ENCODE measurements around the gene SAPCD1.

SAPCD1 gene

GRCh38 chr6:31775184-31775583 lies 12.7 kb downstream of the SAPCD1 start:
- Mint-ChIP-seq H3K4me1 (no peaks in the 10 kb centered on the region), H3K27ac (peak overlapping the region; percentile 55 to 94 (median 91)), H3K9me3 (no peaks in the 10 kb centered on the region), H3K4me3 (peak overlapping the region in 1 of 3 experiments; percentile 58), H3K27me3 (ENCODE audit: low read depth) (no peaks in the 10 kb centered on the region), H3K36me3 (ENCODE audit: low read depth) (peaks cover 5% of the 10 kb centered on the region)
- TF ChIP-seq, protein P1, sequence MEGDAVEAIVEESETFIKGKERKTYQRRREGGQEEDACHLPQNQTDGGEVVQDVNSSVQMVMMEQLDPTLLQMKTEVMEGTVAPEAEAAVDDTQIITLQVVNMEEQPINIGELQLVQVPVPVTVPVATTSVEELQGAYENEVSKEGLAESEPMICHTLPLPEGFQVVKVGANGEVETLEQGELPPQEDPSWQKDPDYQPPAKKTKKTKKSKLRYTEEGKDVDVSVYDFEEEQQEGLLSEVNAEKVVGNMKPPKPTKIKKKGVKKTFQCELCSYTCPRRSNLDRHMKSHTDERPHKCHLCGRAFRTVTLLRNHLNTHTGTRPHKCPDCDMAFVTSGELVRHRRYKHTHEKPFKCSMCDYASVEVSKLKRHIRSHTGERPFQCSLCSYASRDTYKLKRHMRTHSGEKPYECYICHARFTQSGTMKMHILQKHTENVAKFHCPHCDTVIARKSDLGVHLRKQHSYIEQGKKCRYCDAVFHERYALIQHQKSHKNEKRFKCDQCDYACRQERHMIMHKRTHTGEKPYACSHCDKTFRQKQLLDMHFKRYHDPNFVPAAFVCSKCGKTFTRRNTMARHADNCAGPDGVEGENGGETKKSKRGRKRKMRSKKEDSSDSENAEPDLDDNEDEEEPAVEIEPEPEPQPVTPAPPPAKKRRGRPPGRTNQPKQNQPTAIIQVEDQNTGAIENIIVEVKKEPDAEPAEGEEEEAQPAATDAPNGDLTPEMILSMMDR (IDR thresholded peaks at IDR 0.05; ENCODE audit: unreplicated experiment in 3 of 3), result no peak

GRCh38 chr6:31775633-31776484 lies 13.4 kb downstream of the SAPCD1 start:
- no peaks in the 10 kb centered on the region for H3K4me1 Mint-ChIP-seq
- peaks cover 9% of the 10 kb centered on the region for H3K36me3 Mint-ChIP-seq (ENCODE audit: low read depth)
- TF ChIP-seq, protein P1 (IDR thresholded peaks at IDR 0.05; ENCODE audit: unreplicated experiment in 3 of 3), result no peak
- peak overlapping the region; percentile 55 to 94 (median 91) for H3K27ac Mint-ChIP-seq
- no peaks in the 10 kb centered on the region for H3K27me3 Mint-ChIP-seq (ENCODE audit: low read depth)
- H3K4me3 Mint-ChIP-seq, result peak overlapping the region in 1 of 3 experiments; percentile 54
- no peaks in the 10 kb centered on the region for H3K9me3 Mint-ChIP-seq

DNA sequence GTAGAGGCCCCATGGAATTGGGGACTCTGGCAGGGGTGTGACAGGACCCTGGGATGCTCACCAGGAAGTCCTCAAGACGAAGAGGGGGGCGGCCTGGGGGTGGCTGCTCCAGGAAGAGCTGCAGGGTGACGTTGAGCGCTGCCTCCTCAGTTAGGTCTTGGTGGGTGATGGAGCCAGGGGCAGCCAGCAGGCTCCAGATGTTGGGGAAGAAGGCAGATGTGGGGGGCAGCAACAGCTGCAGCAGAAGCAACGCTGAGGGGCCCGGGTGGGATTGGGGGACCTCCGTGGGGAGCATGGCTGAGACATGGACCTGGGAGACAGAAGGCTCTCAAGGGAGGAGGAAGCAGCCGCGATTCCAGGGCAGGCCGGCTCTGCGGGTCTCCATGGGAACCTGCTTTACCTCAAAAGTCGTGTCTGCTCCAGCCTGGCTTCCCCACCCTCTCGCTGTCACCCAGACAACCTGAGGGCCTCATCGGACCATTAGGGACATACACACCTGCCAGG lies 14.1 kb downstream of the SAPCD1 start:
- Mint-ChIP-seq H3K4me1 (no peaks in the 10 kb centered on the region), H3K27me3 (ENCODE audit: low read depth) (no peaks in the 10 kb centered on the region)

DNA sequence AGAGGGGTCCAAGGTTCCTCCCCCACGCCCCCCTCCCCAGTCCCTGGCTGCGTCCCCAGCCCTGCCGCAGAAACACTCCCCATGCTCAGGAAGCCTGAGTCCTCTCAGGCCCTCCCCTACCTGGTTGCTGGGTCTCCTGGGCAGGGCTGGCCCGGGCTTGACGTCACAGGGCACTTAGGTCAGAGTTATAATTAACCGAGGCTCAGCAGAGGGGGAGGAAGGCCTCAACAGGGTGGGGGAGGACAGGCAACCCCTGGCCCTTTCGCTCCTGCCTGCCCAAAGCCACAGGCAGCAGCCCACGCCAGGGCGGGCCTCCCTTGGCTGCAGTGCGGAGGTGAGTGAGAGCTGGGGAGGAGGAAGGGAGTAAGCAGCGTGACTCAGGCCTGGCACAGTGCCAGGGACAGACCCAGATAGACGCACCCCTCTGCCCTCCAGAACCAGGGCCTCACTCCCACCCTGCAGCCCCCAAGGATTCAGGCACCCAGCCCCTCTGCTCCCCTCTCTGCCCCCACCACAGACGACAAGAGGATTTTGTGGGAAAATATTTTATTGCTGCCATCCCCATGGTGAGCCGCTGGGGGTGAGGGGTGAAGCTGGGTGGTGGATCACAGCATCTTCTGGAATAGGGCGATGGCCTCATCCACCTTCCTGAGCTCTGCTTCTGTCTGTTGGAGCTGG lies 14.7 kb downstream of the SAPCD1 start, which contains the start of gene VWA7:
Gene VWA7 (minus strand): TSS at position 340 of the 678 bp plus-strand sequence. CDS start 549 bp downstream, outside the sequence.
- TF ChIP-seq, protein P1 (IDR thresholded peaks at IDR 0.05; ENCODE audit: unreplicated experiment in 3 of 3), result no peak
- Mint-ChIP-seq H3K36me3 (ENCODE audit: low read depth) (peaks cover 9% of the 10 kb centered on the region), H3K4me3 (peak within 1 kb of the TSS in 2 of 3 experiments; percentile 30 to 54), H3K9me3 (no peaks in the 10 kb centered on the region), H3K27me3 (ENCODE audit: low read depth) (no peaks in the 10 kb centered on the region), H3K27ac (peak within 1 kb of the TSS; percentile 42 to 93 (median 76)), H3K4me1 (no peaks in the 10 kb centered on the region)

More for the DNA sequence above, 14.1 kb downstream of the SAPCD1 start:
- Mint-ChIP-seq H3K4me3 (peak overlapping the region in 2 of 3 experiments; percentile 30 to 54), H3K9me3 (no peaks in the 10 kb centered on the region), H3K36me3 (ENCODE audit: low read depth) (peaks cover 9% of the 10 kb centered on the region), H3K27ac (peak overlapping the region; percentile 42 to 93 (median 76))
- TF ChIP-seq, protein P1 (IDR thresholded peaks at IDR 0.05; ENCODE audit: unreplicated experiment in 3 of 3), result no peak

DNA sequence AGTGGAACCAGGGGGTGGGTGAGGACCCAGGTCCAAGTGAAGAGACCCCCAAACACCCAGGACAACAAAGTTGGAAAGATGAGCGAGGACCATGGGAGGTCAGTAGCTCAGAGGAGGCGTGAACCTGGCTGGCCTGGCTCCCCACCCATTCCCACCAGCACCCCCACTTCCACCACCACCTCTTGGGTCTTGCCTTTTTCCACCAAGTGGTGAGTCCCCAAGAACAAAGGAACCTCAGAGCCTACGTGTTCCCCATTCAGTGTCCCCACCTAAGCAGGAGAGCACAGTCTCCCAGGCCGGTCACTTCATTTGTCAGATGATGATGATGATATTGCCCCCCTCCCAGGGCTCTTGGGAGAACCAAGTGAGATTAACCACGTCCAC lies 15.2 kb downstream of the SAPCD1 start:
- peaks cover 11% of the 10 kb centered on the region for H3K36me3 Mint-ChIP-seq (ENCODE audit: low read depth)
- H3K4me1 Mint-ChIP-seq, result no peaks in the 10 kb centered on the region
- no peak overlapping the region for H3K4me3 Mint-ChIP-seq
- no peaks in the 10 kb centered on the region for H3K9me3 Mint-ChIP-seq
- H3K27me3 Mint-ChIP-seq (ENCODE audit: low read depth), result no peaks in the 10 kb centered on the region
- TF ChIP-seq, protein P1 (IDR thresholded peaks at IDR 0.05; ENCODE audit: unreplicated experiment in 3 of 3), result no peak
- H3K27ac Mint-ChIP-seq, result peak overlapping the region; percentile 42 to 93 (median 76)

Measured in nephron (organoid).